GM19455 (cell line): ENCODE data around the gene ZNF212.
"Not testable (repeated sequence)": the region's sequence is repeated elsewhere in the genome, so short reads cannot be mapped to it uniquely, and the experiment has no call there.

ENCODE experiments used
- ATAC-seq: cut with Tn5 transposase; IDR thresholded peaks from one replicate; pipeline ENCODE4 v1.9.1; 2021; ENCODE audit not compliant: unreplicated experiment

Gene ZNF212

GRCh38 chr7:149218469-149219420 is 20.7 kb upstream of the ZNF212 start:
- ATAC-seq = no peak

GRCh38 chr7:149220534-149220933 is 18.9 kb upstream of the ZNF212 start:
- ATAC-seq = no peak

GRCh38 chr7:149223176-149223575 is 16.3 kb upstream of the ZNF212 start:
- no peak for ATAC-seq

- ATAC-seq = no peak
Measured at GRCh38 chr7:149223761-149224160, 15.7 kb upstream of the ZNF212 start.

- ATAC-seq = no peak
Measured at GRCh38 chr7:149224352-149224751, 15.1 kb upstream of the ZNF212 start.

GRCh38 chr7:149225106-149225505 is 14.3 kb upstream of the ZNF212 start:
- ATAC-seq = no peak

GRCh38 chr7:149225656-149226055 is 13.8 kb upstream of the ZNF212 start:
- ATAC-seq = no peak

- not testable (repeated sequence) for ATAC-seq
Measured at GRCh38 chr7:149226366-149226765, 13.1 kb upstream of the ZNF212 start.

- ATAC-seq = no peak
Measured at GRCh38 chr7:149226840-149227494, 12.5 kb upstream of the ZNF212 start.

GRCh38 chr7:149228831-149229471 is 10.5 kb upstream of the ZNF212 start:
- ATAC-seq = no peak

GRCh38 chr7:149229526-149229925 is 9.9 kb upstream of the ZNF212 start:
- ATAC-seq = no peak

- no peak for ATAC-seq
Measured at GRCh38 chr7:149232362-149232761, 7.1 kb upstream of the ZNF212 start.

GRCh38 chr7:149233655-149234204 is 5.7 kb upstream of the ZNF212 start:
- ATAC-seq = not testable (repeated sequence)

- ATAC-seq = no peak
Measured at GRCh38 chr7:149237502-149237901, 1.9 kb upstream of the ZNF212 start.

GRCh38 chr7:149238051-149238450 is 1.4 kb upstream of the ZNF212 start:
- ATAC-seq = no peak

- ATAC-seq = no peak
Measured at GRCh38 chr7:149240637-149241036, 1.2 kb downstream of the ZNF212 start.

- ATAC-seq = no peak
Measured at GRCh38 chr7:149241696-149242095, 2.2 kb downstream of the ZNF212 start.

- ATAC-seq = no peak
Measured at GRCh38 chr7:149245244-149245643, 5.8 kb downstream of the ZNF212 start.

GRCh38 chr7:149245744-149246143 is 6.3 kb downstream of the ZNF212 start:
- ATAC-seq = no peak

- no peak for ATAC-seq
Measured at GRCh38 chr7:149248777-149249176, 9.3 kb downstream of the ZNF212 start.

- not testable (repeated sequence) for ATAC-seq
Measured at GRCh38 chr7:149250151-149250550, 10.7 kb downstream of the ZNF212 start.
